Panc1 (cell line): ENCODE measurements around the gene OPN1SW. TPM values are rescaled to one million over a fixed set of nuclear protein-coding genes. Genes with fewer than 3 reads are reported as not detected.

ENCODE experiments used
- ATAC-seq: fragments of 200-7000 bp; cut with Tn5 transposase; 2 replicates; pipeline ENCODE4 v1.9.1; 2020; ENCODE audit warnings: mild to moderate bottlenecking, moderate library complexity
- BruUV-seq: library from RNA; stranded (reverse); fragments of 400-500 nt; replicated peaks from 2 replicates; lab custom pipeline; 2021; lab: Mats Ljungman, UMichigan
- CTCF ChIA-PET: fragments of 300-600 bp; sonication (Branson Sonifier 250); formaldehyde crosslinking; loops from one replicate; lab custom pipeline; 2022; ENCODE audit warnings: antibody characterized with exemption; lab: Charles Lee
- POLR2A ChIA-PET: fragments of 300-600 bp; sonication (Branson Sonifier 250); formaldehyde crosslinking; loops from one replicate; lab custom pipeline; 2022; ENCODE audit warnings: antibody characterized with exemption; lab: Charles Lee
- DNase-seq: peaks from one replicate; pipeline ENCODE4 v3.0.0-alpha.2; 2010; ENCODE audit warnings: low read depth, low spot score
- H3K27ac ChIP-seq: 2 replicates; pipeline ENCODE4 v1.5.1; 2011; ENCODE audit warnings: mild to moderate bottlenecking, low read length, inconsistent platforms
- H3K27me3 ChIP-seq: fragments of 200-500 bp; sonication (Bioruptor generic); 2 replicates; pipeline ENCODE4 v1.6.0; 2014; ENCODE audit warnings: low read length, inconsistent platforms; ENCODE audit not compliant: control insufficient read depth, insufficient read depth
- H3K36me3 ChIP-seq: fragments of 200-500 bp; sonication (Bioruptor generic); 2 replicates; pipeline ENCODE4 v1.5.1; 2014; ENCODE audit warnings: inconsistent platforms, mild to moderate bottlenecking, low read length, moderate library complexity; ENCODE audit not compliant: control insufficient read depth, insufficient read depth
- H3K4me1 ChIP-seq: 2 replicates; pipeline ENCODE4 v1.5.1; 2011; ENCODE audit warnings: inconsistent platforms, mild to moderate bottlenecking, low read length, moderate library complexity; ENCODE audit not compliant: control insufficient read depth, insufficient read depth
- H3K4me3 ChIP-seq, 2 experiments: 2 replicates each; pipeline ENCODE4 v1.5.1; 2011 to 2012; ENCODE audit warnings: low read depth in 2 of 2, low read length in 2 of 2, mild to moderate bottlenecking in 2 of 2, inconsistent platforms in 1 of 2, moderate library complexity in 1 of 2
- H3K9me3 ChIP-seq: fragments of 200-500 bp; sonication (Bioruptor generic); 2 replicates; pipeline ENCODE4 v1.5.1; 2014; ENCODE audit warnings: low read depth, mild to moderate bottlenecking, inconsistent platforms, low read length, moderate library complexity; ENCODE audit not compliant: control insufficient read depth, insufficient read depth
- CTCF ChIP-seq: fragments of 450-650 bp; IDR thresholded peaks from 2 replicates; pipeline ENCODE4 v1.5.1; 2017; ENCODE audit warnings: mild to moderate bottlenecking
- POLR2AphosphoS5 ChIP-seq: IDR thresholded peaks from 2 replicates; pipeline ENCODE4 v1.6.1; 2012; ENCODE audit warnings: mild to moderate bottlenecking, low read depth, low read length, moderate library complexity
- SIN3A ChIP-seq: IDR thresholded peaks from 2 replicates; pipeline ENCODE4 v1.6.1; 2012; ENCODE audit warnings: low read depth, mild to moderate bottlenecking, low read length, moderate library complexity, borderline replicate concordance; ENCODE audit not compliant: insufficient read depth
- TCF7L2 ChIP-seq: IDR thresholded peaks from 2 replicates; pipeline ENCODE4 v1.6.1; 2011; ENCODE audit warnings: mild to moderate bottlenecking, low read depth, low read length, inconsistent platforms
- in situ Hi-C: cut with HindIII; loops from 2 replicates; pipeline ENCODE4 v1.10.0; 2016; ENCODE audit warnings: low sequenced_read_pairs, low pct_unique_long_range_greater_than_20kb
- intact Hi-C: fragments of 100-400 bp; cut with micrococcal nuclease; formaldehyde crosslinking; loops from one replicate; pipeline ENCODE4 v1.10.0; 2022; ENCODE audit not compliant: unreplicated experiment
- total RNA-seq: library from RNA; stranded (reverse); gene quantifications from one replicate; pipeline ENCODE4 v1.2.1, GENCODE V29; 2021; ENCODE audit not compliant: unreplicated experiment
- TF ChIP-seq, protein P1 (sequence below), 2 experiments: IDR thresholded peaks; 2 replicates each; pipeline ENCODE4 v1.6.1; 2011 to 2012; ENCODE audit warnings: low read depth in 2 of 2, control low read depth in 1 of 2, low read length in 1 of 2, mild to moderate bottlenecking in 1 of 2, moderate library complexity in 1 of 2; ENCODE audit not compliant: insufficient read depth in 1 of 2

OPN1SW gene
- total RNA-seq, 1 experiment from 2014 or later: not detected

DNA sequence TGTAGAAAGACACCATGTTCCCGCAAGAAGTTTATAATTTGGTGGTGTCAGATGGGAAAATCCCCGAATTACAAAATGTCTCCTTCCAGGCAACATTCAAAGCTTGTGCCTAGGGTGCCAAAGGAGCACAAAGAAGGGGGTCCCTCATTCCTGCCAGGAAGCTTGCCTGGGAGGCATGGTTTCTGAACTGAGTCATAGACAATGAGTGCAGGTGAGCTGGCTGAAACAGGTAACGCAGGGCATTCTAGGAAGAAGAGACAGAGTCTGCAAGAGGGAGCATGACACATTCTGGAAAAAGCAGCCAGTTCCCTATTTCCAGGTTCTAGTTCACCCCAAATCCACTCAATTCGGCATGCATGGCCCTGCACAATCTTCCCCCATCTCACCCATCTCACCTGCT lies 48.4 kb downstream of the OPN1SW start:
- peaks cover 3% of the 10 kb centered on the region; the same call in 1 of the 2 replicates for H3K27me3 ChIP-seq
- ATAC-seq (no peak), DNase-seq (no peak)
- CTCF ChIA-PET: interaction anchor here (0.5 kb wide), 1 partner anchor 324 kb away, joined by 3 read pairs; no protein-coding TSS in a partner anchor
- in situ Hi-C loops (no loop called here), intact Hi-C loops (no loop called here)
- POLR2A ChIA-PET: no interaction called here
- H3K9me3 ChIP-seq: no peaks in the 10 kb centered on the region
- no TSS peak for BruUV-seq
- no peaks in the 10 kb centered on the region for H3K4me1 ChIP-seq
- TF ChIP-seq CTCF (no peak), POLR2AphosphoS5 (no peak), TCF7L2 (no peak), SIN3A (no peak)
- TF ChIP-seq, protein P1, sequence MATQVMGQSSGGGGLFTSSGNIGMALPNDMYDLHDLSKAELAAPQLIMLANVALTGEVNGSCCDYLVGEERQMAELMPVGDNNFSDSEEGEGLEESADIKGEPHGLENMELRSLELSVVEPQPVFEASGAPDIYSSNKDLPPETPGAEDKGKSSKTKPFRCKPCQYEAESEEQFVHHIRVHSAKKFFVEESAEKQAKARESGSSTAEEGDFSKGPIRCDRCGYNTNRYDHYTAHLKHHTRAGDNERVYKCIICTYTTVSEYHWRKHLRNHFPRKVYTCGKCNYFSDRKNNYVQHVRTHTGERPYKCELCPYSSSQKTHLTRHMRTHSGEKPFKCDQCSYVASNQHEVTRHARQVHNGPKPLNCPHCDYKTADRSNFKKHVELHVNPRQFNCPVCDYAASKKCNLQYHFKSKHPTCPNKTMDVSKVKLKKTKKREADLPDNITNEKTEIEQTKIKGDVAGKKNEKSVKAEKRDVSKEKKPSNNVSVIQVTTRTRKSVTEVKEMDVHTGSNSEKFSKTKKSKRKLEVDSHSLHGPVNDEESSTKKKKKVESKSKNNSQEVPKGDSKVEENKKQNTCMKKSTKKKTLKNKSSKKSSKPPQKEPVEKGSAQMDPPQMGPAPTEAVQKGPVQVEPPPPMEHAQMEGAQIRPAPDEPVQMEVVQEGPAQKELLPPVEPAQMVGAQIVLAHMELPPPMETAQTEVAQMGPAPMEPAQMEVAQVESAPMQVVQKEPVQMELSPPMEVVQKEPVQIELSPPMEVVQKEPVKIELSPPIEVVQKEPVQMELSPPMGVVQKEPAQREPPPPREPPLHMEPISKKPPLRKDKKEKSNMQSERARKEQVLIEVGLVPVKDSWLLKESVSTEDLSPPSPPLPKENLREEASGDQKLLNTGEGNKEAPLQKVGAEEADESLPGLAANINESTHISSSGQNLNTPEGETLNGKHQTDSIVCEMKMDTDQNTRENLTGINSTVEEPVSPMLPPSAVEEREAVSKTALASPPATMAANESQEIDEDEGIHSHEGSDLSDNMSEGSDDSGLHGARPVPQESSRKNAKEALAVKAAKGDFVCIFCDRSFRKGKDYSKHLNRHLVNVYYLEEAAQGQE (IDR thresholded peaks at IDR 0.05; ENCODE audit: insufficient read depth in 1 of 2, low read depth in 2 of 2, low read length in 1 of 2): no peak
- H3K36me3 ChIP-seq: no peaks in the 10 kb centered on the region
- no peak overlapping the region for H3K27ac ChIP-seq
- H3K4me3 ChIP-seq: no peak overlapping the region

DNA sequence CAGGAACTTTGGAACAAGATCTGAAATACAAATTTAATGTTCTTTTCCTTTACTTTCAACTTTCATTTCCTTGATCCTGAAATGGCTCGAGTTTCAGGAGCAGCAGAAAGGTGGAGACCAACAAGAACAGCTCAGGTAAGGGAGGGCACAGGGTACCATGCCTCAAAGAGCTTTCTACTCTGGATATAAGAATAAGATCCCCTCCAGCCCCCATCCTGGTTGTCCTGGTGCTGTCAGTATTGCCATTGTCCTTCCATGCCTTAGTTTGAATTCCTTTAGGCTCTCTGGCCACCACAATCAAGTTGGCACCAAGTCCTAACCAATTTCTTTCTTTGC lies 48.9 kb downstream of the OPN1SW start:
- intact Hi-C loops: no loop called here
- POLR2A ChIA-PET: interaction anchor here (0.5 kb wide), 1 partner anchor 57 kb away, joined by 6 read pairs; no protein-coding TSS in a partner anchor

More for the DNA sequence above, 48.9 kb downstream of the OPN1SW start:
- Histone ChIP-seq H3K27me3 (peaks cover 6% of the 10 kb centered on the region; the same call in 1 of the 2 replicates), H3K27ac (no peak overlapping the region), H3K9me3 (no peaks in the 10 kb centered on the region), H3K4me1 (no peaks in the 10 kb centered on the region), H3K36me3 (no peaks in the 10 kb centered on the region), H3K4me3 (no peak overlapping the region)
- TF ChIP-seq, protein P1 (IDR thresholded peaks at IDR 0.05; ENCODE audit: insufficient read depth in 1 of 2, low read depth in 2 of 2, low read length in 1 of 2): no peak
- no peak for TF ChIP-seq CTCF
- no peak for TF ChIP-seq SIN3A
- TF ChIP-seq POLR2AphosphoS5: no peak
- no peak for TF ChIP-seq TCF7L2
- DNase-seq: no peak
- ATAC-seq: no peak
- no TSS peak for BruUV-seq
- CTCF ChIA-PET: interaction anchor here (0.5 kb wide), 1 partner anchor 325 kb away, joined by 3 read pairs; no protein-coding TSS in a partner anchor
- in situ Hi-C loops: no loop called here
